SKM-1 (cell line): Measurements from ENCODE around the gene PODNL1.

Experiments used
- DNase-seq: peaks from one replicate; lab custom pipeline; 2025; ENCODE audit not compliant: unreplicated experiment; lab: John Stamatoyannopoulos, UW

PODNL1 gene

DNA sequence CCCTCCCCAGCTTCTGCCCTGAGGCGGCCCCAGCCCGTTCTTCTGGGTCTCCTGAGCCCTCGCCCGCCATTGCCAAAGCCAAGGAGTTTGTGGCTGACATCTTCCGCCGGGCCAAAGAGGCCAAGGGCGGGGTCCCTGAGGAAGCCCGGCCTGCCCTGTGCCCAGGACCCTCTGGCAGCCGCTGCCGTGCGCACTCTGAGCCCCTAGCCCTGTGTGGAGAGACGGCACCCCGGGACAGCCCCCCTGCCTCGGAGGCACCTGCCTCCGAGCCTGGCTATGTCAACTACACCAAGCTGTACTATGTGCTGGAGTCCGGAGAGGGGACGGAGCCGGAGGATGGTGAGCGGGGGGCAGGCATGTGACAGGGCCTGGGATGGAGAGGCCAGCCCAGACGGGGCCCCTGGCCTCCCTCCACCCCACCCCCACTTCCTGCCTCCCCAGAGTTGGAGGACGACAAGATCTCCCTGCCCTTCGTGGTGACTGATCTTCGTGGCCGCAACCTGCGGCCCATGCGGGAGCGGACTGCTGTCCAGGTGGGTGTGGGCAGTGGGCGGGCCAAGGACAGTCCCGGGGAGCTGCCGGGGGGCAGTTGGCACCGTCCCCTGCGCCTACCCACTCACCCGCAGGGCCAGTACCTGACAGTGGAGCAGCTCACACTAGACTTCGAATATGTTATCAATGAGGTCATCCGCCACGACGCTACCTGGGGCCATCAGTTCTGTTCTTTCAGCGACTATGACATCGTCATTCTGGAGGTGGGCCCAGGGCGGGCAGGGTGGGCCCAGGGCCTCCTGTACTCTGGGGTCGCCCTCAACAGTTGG, 21.1 kb upstream of the PODNL1 start:
- DNase-seq = no peak

DNA sequence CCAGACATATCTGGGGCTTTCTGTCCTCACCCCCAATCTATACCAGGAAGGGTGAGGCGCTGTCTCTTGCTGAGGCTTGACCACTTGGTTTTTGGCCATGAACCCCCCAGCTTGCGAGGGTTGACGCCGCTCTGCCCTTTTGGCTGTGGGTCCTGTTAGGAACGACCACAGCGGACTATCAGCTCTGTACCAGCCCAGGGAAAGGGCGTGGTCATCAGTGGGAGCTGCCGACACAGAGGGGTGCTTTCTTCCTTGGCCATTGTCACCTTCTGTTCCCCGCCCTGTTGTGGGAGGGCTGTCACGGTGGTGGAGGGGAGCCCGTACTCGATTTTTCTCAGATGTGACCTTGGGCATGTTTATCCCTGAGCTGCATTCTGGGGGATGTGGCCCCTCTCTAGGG, 19.8 kb upstream of the PODNL1 start:
- no peak for DNase-seq

DNA sequence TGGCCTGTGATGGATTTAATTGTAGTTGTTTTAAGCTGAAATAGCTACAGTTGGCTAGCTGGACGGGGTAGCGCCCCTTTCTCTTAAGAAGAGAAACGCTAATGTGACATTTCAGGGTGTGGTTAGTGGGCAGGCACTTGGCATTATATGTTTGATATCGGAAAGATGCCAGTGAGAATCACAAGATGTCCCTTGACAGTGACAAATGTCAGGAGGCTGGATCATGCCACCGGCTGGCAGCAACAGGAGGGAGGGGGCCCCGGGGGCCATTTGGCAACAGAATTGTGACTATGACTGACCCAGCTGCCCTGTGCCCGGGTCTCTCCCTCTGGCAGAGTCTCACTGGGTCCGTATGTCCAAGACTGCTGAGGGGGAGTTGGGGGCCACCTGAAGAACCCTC, 18.8 kb upstream of the PODNL1 start:
- DNase-seq = no peak

DNA sequence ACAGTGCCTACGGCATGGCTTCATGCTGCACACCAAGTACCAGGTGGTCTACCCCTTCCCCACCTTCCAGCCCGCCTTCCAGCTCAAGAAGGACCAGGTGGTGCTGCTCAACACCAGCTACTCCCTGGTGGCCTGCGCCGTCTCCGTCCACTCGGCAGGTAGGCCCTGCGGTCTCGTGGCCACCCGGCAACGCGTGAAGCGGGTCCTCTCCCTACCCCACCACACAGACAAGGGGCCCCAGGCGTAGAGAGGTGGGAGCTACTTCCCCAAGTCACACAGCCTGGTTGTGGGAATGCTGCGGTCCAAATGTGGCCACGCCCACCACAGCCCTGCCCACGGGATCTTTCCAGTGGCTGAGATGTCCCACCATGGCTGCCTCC, 18.1 kb upstream of the PODNL1 start:
- DNase-seq = no peak

DNA sequence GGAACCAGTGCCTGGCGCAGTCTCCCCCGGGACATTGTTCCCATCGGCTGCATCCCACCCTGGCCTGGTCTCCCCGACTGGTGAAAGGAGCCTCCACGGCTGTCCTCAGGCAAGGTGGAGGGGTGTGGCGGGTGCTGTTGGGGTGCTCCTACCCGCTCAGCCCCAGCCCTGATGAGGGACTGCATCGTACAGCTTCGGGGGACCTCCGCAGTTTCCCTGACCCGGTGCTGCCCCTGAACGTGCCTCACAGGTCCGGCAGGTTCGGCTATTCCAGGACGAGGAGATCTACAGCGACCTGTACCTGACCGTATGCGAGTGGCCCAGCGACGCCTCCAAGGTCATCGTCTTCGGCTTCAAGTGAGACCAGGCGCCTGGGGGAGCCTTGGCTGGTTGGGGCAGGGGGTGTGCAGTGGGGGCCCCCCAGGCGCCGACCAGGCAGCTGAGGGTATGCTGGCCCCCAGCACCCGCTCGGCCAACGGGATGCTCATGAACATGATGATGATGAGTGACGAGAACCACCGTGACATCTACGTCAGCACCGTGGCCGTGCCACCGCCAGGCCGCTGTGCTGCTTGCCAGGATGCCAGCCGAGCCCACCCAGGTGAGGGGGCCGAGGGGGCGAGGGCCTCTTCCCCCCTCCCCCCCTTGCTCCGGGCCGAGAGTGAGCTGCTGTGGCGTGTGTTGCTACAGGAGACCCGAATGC, 17.6 kb upstream of the PODNL1 start:
- no peak for DNase-seq

DNA sequence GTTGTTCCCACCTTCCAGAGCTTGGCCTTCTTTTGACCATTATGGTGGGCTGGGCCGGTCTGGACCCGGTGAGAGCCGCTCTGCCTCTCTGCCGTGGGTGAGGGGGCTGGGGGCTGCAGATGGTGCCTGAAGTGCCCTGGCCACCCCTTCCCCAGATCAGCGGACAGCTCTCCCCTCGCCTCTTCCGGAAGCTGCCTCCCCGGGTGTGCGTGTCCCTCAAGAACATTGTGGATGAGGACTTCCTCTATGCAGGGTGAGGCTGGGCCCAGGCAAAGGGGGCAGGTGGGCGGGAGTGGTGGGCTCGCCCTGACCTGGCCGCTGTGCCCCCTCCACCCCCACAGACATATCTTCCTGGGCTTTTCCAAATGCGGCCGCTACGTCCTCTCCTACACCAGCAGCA, 16.0 kb upstream of the PODNL1 start:
- no peak for DNase-seq

DNA sequence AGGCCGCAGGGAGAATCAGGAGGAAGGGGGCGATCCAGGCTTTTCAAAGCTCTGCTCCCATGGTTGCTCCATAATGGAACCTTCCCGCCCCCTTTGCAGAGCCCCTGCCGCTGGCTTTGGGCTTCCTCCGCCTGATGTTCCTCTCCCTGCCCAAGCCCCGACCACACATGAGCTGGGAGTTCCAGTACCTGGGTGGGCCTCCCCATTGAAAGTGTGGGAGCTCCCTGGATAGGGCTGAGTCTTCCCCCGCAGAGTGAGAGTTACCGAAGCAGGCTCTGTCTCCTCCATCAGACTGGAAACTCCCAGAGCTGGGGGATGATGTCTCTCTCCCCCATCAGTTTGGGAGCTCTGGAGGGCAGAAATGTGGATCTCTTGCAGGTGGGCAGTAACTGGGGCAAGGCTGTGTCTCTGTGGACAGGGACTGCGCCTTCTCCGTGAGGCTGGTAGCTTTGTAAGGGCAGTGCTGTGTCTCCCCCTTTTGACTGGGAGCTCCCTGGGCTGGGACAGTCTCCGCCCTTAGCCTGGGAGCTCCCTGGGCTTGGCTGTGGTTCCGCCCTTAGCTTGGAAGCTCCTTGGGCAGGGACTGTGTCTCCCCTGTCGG, 14.8 kb upstream of the PODNL1 start:
- no peak for DNase-seq

DNA sequence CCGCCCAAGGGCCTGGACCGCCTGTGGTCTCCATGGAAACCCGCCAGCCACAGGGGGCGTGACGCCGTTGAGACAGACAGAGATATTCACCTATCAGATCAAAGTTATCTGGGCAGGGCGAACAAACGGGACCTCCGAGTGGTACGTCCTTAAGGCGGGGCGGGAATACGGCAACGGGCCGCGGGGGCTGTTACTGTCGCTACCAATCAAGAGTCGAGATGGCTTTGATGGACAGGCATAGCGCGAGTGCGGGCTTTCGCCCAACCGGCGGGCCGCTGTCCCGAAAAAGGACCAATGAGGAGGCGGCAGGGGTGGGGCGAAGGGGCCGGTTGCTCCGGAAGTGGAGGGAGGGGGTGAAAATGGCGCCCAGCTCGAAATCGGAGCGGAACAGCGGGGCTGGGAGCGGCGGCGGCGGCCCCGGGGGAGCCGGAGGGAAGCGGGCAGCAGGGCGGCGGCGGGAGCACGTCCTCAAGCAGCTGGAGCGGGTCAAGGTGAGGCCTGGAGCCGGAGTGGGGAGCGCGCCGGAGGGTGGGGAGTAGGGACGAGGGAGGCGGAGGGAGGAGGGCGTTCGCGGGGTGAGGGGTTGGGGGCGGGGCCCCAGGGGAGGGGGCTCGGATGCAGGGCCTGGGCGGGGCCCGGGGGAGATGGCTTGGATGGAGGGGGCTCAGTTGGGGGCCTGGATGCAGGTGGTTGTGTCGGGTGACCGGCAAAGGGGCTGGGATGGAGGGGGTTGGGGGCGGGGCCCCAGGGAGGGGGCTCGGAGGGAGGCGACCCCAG, 14.1 kb upstream of the PODNL1 start, which contains the start of gene DCAF15:
TSS of gene DCAF15 (plus strand) at position 356 of the 777 bp plus-strand sequence. CDS start at position 360, 4 bp downstream.
- peak; percentile 95 for DNase-seq

DNA sequence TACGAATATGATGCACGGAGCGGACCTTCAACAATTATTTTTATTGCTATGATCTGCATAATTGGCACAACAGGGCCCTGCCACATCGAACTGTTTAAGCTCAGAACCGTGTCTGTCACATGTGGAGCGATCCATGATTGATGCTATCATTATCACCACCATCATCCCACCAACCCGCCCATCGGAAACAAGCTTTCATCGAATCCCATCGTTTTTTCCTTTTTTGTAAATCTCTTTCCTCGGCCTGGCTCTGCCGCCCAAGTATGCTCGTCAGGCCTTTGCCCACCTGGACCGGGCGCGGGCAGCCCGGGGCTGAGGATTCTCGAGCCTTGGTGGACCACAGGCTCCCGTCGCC, 13.6 kb upstream of the PODNL1 start:
- DNase-seq = no peak

DNA sequence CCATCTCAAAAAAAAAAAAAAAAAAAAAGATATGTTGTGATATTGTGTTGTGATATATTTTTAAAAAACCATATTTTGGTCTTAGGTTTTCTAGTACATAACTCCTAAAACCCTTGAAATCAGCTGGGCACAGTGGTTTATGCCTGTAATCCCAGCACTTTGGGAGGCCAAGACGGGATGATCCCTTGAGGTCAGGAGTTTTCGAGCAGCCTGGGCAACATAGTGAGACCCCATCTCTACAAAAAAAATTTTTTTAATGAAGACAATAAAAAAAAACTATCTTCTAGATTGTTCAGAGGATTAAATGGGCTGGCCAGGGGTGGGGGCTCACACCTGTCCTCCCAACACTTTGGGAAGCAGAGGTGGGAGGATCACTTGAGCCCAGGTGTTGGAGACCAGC, 12.8 kb upstream of the PODNL1 start:
- DNase-seq = no peak

DNA sequence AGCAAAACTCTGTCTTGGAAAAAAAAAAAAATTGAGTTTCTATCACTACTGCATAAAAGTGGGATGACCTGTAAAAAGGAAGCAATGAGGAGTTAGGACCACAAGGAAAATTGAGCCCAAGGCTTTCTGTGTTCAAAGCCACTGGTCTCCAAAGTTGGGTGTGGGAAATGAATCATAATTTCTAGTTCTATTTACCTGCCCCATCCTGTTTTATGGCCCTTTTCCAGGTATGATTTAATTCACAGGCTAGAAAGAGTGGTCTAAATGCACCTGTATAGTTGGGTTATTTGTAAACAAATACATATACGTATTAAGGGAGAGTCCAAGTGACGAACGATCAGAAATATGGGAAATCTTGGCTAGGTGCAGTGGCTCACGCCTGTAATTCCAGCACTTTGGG, 8.2 kb upstream of the PODNL1 start:
- no peak for DNase-seq

DNA sequence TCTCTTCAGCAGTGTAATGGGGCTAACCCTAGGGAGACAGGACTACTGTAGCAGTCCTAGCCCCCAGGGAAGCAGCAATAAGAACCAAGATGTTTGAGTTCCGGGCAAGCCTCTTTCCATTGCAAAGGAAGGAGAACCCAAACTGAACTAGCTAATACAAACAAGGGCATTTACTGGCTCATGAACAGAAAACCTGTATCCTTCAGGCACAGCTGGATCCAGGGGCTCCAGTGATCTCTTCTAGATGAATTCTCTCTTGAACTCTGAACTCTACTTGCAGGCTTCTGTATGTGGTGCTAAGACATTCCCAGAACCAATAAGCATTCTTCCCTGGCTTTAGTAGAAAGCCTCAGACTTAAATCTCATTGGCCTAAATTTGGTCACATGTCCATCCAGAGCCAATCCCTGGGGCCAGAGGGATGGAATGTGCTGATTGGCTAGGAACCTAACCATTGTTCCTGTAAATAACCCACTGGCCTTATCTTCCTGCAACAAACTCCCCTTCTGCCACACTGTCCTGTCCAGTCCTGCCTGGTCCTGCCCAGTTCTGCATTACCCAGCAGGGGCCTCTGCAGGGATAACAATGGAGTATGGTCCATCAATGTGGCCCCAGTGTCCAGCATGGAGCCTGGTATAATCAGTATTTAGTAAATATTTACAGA, 3.9 kb upstream of the PODNL1 start:
- no peak for DNase-seq

DNA sequence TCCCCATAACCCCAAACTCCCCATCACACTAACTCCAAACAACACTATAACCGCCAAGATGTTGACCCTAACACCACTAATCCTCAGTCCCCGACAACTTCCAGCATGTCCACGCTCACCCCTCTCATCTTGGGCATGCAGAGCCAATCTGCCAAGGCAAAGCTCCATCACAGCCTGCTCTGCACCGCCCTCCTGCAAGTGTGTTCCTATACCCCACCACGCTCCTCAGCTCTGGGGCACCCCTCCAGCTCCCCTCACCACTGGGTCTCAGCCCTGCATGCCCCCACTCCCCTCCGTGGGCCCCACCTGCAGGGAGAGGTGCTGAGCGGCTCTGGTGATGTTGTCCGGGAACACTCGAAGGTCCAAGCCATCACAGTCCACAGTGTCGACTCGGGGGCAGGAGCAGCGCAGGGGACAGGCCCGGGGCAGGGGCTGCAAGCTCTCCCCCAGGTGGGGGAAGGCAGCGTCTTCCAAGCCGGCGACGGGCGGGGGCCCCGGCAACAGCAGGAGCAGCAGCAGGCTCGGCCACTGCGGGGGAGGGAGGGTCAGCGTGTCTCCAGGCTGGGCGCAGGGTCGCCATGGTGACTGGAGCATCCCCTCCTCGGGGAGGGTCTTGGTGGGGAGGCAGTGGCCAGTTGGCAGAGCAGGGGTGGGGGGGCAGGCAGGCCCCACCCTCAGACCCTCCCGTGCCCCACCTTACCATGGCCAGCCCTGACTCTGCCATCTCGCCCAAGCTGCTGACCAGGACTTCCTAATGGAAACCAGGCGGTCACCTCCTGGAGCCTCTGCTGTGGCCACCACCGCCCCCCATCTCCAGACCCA, 527 bp downstream of the PODNL1 start:
- DNase-seq = no peak

DNA sequence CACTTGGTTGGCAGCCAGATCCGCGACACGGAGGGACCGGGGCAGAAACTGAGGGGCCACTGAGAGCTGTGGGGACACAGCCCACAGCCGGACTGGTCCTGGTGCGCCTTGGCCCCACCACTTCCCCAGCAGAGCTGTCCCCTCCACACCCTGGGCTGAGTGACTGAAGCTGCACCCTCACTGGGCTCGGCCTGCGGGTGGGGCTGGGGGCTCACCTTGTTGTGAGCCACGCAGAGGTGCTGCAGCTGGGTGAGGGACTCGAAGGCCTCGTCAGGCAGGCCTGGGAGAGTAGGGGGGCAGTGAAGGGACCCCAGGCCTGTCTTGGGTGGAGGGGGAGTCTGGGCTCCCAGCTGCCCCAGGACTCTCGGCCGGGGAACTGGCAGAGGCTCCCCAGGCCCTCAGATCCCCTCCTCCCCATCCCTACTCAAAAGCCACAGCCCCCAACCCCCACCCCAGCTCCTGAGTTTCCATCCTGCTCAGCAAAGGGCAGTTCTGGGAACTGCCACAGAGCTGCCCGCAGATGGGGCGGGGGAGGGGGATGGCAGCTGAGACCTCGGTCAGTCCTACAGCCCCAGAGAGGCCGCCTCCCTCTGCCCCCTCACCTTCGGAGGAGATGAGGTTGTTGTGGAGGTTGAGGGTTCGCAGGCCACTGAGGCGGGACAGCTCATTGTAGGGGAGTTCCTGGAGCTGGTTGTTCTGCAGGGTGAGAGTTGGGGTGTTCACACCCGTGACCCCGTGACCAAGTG, 2.3 kb downstream of the PODNL1 start:
- no peak for DNase-seq

DNA sequence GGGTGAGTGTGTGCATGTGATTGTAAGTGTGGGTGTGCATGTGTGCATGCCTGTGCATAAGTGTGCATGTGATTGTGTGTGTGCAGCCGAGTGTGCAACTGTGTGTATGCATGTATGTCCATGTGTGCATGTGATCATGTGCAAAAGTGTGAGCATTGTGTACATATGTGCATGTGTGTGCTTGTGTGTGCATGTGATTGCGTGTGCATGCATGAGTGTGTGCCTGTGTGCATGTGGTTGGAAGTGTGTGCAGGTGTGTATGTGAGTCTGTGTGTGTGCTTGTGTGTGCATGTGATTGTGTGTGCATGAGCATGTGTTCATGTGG, 3.5 kb downstream of the PODNL1 start:
- no peak for DNase-seq

DNA sequence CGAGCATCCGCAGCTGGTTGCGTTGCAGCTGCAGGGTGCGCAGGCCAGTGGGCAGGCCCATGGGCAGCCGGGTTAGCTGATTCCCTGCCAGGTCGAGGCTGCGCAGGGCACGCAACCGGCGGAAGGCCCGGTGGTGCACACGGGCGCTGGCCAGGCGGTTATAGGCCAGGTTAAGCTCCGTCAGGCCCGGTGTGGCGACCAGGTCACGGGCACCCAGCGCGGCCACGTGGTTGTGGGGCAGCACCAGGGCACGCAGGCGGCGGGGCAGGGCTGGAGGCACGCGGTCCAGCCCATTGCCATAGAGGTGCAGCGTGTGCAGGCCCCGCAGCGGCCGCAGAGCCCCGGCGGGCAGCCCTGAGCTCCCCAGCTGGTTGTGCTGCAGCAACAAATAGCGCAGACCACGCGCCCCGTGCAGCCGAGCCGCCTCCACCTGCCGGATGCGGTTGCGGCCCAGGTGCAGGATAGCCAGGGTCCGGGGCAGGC, 5.3 kb downstream of the PODNL1 start:
- DNase-seq = no peak

DNA sequence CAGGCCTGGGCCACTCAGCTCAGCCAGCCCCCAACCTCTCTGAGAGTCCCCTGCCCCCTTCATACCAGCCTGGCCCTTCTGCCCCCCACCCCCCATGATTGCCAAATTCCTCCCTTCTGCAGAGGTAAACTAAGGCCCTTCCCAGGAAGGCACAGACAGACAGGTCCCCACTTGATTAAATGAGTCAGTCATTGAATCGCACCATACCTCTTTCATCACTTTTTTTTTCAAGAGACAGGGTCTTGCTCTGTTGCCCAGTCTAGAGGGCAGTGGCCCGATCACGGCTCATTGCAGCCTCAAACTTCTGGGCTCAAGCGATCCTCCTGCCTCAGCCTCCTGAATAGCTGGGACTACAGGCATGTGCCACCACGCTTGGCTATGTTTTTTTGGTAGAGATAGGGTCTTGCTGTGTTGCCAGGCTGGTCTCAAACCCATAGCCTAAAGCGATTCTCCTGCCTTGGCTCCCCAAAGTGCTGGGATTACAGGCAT, 6.0 kb downstream of the PODNL1 start:
- DNase-seq = no peak

DNA sequence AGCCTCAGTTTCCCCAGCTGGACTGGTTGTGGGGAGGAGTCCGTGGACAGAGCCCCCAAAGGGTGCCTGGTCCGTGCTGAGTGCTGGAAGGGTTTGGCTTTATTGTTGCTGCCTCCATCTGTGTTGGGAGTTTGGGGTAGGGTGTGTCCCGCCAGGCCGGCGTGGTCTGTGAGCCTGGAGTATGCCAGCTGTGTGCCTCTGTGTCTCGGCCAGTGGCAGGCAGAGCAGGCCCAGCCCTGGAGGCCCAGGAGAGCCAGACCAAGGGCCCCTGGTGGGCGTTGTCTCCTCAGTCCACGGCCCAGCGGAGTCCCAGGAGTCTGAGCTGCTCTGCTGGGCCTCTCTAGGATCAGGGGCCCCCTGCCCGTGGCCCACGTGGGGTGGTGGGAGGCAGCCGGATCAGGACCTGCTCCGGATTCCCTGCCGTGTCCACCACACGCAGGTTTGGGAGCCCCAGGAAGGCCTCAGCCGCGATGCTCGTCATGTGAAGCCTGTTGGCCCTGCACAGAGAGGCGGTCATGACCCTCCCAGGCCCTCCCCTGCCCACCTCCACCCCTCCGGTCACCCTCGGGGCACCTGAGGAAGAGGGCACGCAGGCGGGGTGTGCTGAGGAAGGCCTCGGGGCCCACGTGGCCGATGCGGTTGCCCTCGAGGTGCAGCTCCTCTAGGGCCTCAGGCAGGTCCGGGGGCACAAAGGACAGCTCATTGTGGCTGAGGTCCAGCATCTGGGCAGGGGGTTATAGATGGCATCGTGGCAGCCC, 6.6 kb downstream of the PODNL1 start:
- no peak for DNase-seq

DNA sequence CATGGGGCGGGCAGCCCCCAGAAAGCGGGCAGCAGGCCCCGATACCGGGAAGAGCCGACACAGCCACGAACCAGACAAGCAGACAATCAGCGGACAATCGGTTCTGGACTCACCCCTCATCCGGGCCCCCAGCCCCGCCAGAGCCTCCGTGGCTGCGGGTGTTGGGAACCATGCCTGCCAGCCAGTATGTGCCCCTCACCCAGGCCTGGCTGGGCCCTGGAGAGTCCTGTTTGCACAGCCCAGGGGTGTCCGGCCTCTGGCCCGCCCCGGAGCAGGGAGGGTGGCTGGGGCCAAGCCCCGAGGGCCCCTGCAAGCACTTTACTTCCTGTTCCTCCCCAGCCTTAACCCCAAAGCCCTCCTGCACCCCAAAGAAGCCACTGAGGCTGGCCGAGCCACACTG, 7.8 kb downstream of the PODNL1 start:
- DNase-seq = no peak
